GM21526 (cell line): ENCODE data around the gene BTRC.

Experiments used
- ATAC-seq: cut with Tn5 transposase; IDR thresholded peaks from one replicate; pipeline ENCODE4 v1.9.1; 2021; ENCODE audit warnings: moderate library complexity; ENCODE audit not compliant: unreplicated experiment, low FRiP score

Gene BTRC

DNA sequence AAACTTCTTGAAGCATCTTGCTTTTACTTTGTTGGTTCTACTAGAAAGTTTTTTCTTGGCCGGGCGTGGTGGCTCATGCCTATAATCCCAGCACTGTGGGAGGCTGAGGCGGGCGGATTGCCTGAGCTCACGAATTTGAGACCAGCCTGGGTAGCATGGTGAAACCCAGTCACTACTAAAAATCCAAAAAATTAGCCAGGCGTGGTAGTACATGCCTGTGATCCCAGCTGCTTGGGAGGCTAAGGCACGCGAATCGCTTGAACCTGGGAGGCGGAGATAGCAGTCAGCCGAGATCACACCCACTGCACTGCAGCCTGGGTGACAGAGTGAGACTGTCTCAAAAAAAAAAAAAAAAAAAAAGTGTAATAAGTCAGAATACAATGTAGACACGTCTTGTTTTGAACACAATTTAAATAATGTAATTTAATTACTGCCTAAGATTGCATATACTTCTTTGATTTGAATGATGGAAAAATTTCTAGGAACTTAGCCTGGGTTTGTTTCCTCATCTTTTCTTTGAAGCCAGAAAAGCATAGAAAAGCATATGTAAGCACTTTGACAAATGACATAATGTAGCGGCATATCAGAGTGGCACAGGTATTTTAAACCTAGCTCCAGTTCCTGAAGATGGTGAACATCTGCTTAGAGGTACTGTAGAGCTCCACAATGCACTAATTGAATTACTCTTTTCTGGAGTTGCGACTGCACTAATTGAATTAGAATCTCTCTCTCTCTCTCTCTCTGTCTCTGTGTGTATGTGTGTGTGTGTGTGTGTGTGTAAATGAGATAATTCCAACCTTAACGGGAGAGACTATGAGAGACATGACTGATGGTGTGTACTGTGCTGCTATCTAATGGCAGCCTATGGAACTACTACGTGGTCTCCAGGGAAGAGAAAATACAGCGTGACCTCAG is 87.8 kb downstream of the BTRC start:
- no peak for ATAC-seq

DNA sequence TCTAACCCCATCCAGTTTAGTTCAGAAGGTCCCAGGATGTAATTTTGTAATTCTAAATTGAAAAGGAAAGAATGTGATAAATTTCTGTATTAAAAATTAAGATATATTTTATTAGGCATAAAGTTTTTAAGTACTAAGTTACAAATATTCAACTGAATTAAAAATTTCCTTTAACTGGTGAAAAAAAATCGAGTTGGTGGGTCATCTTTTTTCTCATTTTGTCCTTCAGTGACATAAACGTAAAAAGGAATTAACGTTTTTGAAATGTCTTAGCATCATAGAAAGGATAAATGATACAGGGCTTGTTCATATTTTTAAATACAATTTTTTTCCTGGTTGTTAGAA is 88.5 kb downstream of the BTRC start:
- no peak for ATAC-seq

DNA sequence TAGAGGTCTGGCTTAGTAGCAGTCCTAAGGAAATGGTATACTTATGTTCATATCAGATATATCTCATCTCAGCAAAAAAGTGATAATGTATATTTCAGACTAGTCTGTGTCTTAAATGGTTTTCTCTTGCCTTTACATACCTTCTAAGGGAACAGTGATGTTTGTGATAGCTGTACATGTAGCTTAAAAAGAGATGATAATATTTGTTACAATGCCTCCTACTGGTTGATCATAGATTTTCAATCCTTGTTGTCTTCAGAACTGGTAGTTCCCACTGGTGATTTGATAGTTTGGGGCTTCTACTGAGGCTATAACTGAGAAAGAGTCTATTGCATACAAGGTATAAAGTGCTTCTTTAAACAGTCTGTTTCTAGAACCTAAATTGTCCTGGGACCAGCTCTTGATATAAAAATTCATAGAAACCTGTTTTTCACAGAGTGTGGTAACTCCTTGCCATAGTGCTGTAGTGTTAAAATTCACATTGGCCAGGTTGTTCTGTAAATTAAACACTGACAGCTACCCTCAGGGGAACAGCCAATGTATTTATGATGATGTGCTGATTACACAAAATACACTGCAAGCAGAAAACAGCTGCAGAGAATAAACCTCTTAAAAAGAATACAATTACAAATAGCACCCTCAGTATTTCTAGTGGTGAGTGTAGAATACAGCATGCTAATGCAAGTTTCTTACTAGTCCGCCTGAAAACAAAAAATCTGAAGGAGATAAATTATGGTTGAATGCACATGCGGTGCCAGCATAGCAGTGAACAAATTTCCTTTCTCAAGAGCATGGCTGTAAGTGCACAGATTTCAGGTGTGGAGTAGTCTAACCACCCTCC is 90.3 kb downstream of the BTRC start:
- no peak for ATAC-seq

DNA sequence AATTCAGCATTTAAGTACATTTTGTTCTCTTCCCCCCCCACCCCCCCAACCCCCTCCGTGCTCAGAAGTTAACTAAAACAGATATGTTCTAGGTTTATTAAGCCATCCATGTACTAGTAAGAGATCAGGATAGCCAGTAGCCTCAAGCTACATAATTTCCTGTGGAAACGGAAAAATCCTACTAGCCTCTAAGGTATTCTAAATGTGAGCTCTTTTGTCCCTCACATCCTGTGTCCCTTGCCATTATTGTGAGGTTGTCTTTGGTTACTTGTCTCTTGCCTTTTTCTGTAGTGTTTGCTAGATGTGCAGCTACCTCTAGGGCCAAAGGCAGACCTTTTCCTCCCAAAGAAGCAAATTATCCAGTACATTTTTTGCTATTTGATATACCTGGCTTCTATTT is 92.1 kb downstream of the BTRC start:
- no peak for ATAC-seq

DNA sequence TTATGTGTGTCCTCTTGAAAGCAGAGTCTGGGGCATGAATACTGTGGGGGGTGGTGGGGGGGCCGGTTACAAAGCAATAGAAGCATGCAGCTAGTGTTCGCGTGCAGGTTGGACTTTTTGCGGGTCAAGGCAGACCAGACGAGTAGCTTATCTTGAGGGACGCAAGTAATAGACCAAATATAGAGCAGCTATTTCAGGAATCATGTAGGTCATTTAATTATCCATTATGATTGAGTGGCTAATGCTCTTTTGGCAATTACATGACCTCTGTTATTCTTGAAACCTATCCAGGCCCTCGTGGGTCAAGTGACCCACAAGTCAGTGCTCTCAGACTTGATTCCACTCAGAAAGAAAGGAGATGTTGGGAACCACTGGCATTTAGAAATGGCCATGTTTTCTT is 93.0 kb downstream of the BTRC start:
- no peak for ATAC-seq

DNA sequence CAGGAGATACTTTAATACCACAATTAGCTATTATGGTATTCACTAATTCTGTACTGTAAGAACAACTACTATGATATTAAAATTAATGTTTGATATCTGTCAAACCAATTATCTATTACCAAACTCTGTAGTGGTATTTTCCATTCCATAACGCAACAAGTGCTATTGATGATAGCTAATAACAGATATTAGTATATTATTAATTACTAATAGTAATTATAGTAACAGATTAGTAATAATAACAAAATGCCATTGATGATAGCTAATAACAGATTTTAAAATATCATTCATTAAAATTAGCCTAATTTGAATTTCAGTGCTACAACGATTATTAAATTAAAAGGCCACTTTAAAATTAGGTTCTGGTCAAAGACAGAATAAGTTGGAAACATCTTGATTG is 93.5 kb downstream of the BTRC start:
- ATAC-seq: no peak

DNA sequence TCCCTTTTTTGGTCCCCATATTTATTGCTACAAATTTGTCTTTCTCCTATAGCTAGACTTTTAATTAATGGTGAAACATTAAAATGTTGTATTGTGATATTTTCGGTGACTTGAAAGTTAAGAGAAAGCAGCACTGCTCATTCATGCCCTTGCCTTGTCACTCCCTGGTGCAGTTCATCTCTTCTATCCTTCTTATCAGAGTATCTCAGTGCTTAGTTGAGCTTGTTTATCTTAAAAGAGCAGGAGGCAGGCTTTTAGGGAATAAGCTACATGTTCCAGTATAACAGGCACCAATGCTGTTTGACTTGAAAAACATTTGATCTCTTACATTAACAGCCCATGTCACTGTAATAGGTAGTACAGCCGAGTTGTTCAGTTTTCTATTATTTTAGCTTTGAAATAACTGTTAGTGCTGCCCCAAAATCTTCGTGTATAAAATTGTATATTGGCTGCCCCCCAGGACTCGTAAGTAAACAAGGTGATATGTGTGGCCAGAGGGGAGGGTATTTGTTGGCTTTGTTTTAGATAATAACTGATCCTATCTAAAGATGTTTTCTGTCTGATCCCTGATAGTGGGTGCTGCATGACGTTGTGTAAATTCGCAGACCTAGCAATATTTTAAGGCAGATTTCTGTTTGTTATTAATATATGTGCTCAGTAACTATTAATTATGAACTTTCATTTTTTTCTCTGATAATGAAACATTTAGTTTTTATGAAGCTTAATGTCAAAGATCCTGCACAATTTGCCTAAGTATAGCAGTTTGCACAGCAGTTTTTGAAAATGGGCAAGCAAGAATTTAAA is 96.5 kb downstream of the BTRC start:
- no peak for ATAC-seq

DNA sequence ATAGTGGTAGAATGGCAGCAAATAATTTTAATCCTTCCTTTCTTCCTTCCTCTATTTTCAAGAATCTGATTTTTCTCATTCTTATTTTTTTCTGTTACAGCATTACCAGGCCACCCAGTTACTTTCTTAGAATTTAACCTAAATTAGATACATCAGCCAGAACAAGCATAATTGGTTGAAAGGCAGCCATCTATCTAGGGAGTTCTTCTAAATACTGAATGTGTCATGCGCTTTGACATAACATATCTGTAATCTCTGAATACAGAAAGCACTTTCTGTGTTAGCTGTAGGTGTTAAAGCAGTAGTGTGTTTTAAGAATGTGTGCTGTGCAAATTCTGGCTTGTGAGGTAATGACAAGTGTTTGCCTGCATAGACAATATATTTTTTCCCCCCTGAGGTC is 97.3 kb downstream of the BTRC start:
- no peak for ATAC-seq

DNA sequence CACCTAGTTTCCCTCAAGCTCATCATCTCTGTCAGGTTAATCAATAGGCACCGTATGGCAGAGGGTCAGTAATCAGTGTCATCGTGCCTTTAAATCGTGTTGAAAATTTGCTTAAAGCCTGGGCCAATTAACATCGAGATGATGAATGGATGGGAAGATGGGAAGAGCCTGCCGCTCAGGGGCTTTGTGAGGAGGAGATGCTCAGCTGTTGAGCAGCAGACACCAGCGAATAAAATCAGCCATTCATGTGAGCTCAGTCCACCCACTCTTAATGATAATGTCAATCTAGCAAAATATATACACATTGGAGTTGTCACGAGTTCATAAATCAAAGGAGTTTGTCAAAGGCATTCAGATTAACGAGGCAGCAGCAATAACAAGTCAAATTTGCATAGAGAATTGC is 97.7 kb downstream of the BTRC start:
- ATAC-seq: no peak

DNA sequence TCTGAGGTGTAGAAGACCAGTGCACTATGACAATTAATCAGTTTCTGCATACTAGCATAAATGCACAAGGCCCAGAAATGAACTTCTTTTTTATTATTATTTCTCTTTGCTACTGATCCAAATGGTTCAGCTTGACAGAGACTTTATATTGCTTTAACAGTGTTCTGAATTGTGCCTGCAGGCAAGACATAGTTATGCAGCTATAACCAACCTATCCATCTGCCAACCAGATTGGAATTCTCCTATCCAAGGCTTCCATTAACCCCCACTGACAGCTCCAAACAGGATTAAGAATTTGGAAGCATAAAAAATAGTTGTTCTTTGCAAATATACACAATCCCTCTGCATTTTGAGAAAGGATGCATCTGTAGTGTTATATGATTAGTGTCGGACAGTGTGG is 98.2 kb downstream of the BTRC start:
- ATAC-seq: no peak

DNA sequence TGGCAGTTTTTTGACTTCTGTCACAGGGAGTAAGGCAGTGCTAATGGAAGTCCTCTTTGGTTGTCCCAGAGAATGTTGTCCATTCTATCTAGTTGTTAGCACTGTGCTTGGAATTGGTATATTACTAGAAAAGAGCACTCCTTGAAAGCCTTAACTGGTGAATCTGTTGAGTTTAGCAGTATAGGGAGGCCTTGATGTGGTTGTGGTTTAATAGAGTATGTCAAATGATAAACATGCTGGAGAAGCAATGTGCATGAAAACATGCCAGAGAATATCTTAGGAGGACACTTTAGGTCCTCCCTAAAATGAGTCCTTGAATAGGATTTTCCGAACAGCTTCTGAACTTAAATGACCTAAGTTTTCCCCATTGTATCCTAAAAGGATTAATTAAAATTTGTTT is 98.6 kb downstream of the BTRC start:
- ATAC-seq: no peak

DNA sequence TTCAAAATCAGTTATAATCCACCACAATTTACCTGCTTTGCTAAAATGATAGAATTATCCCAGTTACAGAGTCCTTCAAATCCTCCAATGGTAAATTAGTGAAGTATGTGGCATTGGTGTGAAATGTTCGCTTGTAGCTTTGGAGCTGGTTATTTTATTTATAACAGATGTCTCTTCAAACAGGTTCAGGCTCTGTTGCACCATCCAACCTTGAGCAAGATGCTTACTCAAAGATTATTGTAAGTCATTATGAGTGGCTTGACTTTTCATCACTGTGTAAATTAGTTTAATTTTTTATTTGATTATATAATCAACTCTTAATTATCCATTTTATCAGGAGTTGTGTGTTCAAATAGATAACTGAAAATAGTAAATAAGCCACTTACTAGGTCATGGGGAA is 99.4 kb downstream of the BTRC start:
- ATAC-seq: no peak

DNA sequence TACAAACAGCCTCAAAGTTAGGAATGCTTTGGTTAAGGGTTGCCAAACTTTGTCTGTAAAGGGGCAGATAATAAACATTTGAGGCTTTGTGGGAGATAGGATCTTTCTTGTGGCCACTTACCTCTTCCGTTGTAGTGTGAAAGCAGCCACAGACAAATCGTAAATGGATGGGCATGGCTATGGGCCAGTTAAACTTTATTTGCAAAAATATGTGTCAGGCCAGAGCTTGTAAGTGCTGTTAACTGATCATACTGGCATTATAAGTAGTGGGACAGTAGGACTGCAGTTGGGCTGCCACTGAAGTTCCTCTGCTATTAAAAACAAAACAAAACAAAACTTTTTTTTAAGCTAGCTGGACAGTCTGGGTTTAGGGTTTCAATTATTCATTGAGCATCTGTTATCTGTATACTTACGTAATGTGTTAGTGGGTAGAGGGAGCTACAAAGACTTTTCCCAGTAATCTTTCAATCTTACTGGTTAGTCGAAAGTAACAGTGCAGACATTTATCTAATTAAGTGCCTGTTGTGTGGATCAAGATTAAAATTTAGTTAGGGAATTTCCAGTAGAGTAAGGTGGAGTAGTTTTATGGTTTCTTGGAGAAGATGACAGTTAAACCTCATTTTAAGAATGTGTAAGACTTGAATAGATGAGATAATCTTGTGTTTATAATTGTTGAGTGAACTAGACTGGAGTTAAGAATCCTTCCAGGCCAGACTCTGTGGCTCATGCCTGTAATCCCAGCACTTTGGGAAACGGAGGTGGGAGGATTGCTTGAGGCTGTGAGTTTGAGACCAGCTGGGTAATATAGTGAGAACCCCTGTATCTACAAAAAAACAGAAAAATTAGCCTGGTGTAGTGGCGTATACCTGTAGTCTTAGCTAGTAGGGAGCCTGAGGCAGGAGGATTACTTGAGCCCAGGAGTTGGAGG is 100.1 kb downstream of the BTRC start:
- no peak for ATAC-seq

DNA sequence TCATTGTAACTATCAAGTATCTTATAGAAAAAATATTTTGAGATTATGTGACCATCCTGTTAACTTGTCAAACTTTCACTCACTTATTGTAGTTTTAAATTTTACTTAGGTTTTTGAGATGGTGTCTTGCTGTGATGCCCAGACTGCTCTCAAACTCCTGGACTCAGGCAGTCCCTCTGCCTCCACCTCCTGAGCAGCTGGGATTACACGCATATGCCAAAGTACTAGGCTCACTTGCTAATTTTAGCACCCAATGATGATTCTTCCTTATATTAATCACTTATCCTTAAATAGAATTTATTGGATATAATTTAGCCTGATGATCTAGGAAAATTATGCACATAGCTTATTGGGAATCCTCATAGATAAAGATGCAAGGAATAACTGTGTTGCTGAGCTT is 104.9 kb downstream of the BTRC start:
- ATAC-seq: no peak

DNA sequence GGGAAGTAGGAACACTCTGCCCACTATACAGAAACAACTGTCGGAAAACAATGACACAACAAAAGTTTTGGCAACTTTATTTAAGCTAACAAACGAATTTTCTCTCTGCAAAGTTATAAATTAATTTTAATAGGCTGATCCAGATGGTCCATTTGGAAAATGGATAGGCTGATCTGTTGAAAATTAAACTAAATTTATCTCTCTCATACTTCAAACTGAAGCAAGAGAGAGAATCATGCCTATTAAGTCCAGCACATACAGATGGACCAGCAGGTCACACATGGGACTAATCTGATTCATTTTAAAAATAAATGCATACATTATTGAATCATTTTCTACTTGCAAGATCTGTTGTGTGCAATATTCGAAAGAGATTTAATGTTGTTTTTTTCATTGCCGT is 110.1 kb downstream of the BTRC start:
- no peak for ATAC-seq

DNA sequence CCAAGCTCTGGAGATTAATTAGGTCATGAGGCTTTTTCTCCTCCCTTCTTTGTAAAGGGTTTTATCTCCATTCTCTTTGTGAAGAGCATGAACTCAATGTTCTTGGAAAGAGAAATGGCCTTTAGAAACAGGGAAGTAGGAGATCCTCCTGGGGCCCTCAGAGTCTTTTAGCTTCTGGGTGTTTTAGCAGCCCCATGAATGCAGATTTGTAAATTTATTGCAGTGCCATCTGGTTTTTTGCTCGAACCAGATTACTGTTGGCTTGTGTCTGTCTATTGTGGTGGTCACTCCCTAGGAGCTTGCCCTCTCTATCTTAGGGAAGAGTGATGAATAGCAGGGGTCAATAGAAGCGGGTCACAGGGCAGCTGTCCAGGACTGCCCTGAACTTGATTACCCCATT is 110.6 kb downstream of the BTRC start:
- no peak for ATAC-seq

DNA sequence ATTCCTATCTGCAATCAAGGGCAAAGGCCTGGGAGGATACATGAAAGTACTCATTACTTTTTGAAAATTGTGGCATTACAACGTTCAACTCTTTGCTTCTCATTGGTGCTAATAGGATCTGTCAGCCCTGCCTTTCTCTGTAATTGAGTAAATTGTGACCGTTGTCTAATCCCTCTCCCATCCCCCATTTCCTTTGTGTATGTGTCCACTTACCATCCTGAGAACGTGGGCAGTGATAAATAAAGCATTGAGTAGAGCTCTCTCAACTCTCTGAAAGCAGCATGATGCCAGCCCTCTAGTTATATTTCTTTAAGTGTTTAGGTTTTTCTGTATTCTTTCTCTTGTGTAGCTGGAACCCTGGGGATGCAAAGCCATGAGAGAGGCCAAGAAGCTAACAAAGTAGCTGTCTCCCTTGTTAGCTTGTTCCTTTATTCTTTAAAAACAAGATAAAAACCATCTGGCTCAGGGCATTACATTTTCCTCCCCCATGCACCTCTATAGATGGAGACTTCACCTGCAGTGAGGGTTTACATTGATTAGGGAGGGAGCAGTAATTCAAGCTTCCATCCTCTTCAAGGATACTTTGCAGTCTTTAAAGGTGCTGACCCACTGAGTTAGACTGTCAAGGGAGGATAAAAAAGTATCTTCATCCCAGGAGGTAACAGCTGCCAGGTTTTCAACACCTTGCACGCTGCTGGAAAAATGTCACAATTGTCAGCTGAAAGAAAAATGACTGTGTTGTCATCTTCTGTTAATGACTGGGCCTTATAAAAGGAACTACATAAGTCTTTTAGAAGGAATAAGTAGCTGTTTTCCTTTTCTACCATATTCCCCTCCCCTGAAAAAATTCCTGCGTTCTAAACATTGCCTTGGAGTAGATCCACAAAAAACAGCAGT is 112.3 kb downstream of the BTRC start:
- ATAC-seq: no peak

DNA sequence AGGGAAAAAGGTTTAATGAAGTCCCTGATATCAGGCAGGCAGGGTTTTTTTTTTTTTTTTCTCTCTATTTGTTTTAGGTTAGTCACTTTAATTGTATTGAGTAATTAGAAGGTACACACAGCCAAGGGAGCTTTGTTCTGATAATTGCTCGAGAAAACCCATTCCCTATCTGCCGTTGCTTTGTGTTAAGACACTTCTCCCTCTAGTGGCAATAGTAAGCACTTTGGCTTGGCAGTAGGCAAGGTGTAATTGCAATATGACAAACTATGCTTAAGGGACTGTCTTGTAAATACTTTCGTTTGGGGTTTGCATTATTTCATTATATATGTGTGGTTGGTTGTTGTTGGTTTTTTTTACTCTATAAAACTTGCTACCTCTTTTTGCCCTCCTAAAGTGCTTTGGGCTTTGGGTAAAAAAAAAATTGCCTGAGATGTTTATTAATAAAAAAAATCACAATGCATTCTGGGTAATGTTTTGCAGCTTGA is 113.4 kb downstream of the BTRC start:
- ATAC-seq: no peak

DNA sequence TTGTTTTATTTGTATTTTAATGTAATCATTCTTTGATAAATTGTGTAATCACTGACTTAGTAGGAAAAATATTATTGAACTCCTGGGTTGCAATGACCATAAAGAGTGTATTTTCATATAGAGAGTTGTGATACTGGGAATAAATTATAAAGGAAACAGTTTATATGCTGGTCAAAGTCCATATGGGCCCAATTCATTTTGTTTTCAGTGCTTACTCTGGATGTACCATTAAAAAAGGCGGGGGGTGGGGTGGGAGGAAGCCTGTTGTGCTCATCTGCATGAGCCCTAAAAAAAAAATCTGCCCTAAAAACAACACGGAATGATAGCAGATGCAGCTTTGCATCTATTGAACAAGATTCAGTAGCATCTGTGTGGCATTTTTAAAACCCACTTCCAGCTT is 114.2 kb downstream of the BTRC start:
- no peak for ATAC-seq
